GM12878 (cell line): ENCODE data around the gene IER3.

Experiments used
- ASH2L ChIP-seq: fragments of 300-600, 200-600 bp; sonication (generic); IDR thresholded peaks from 2 replicates; pipeline ENCODE4 v1.6.1; 2017; ENCODE audit warnings: low read depth, mild to moderate bottlenecking, borderline replicate concordance
- EP300 ChIP-seq, 2 experiments: fragments of 150-350 bp in 1 of 2; IDR thresholded peaks; 2 replicates each; pipeline ENCODE4 v1.6.1; 2011 to 2012; ENCODE audit warnings: low read depth in 2 of 2, low read length in 2 of 2, borderline replicate concordance in 1 of 2, improper control_type of control experiment in 1 of 2, inconsistent platforms in 1 of 2; ENCODE audit not compliant: control insufficient read depth in 1 of 2
- HDGF ChIP-seq: fragments of 450-650 bp; IDR thresholded peaks from 2 replicates; pipeline ENCODE4 v1.6.1; 2016; ENCODE audit warnings: antibody characterized with exemption
- NFIC ChIP-seq: IDR thresholded peaks from 2 replicates; pipeline ENCODE4 v1.6.1; 2012; ENCODE audit warnings: low read depth, mild to moderate bottlenecking, inconsistent platforms, low read length, moderate library complexity
- POLR2A ChIP-seq: IDR thresholded peaks from 2 replicates; pipeline ENCODE4 v1.6.1; 2011; ENCODE audit warnings: low read depth, mild to moderate bottlenecking, low read length
- STAT1 ChIP-seq: fragments of 450-650 bp; conservative IDR thresholded peaks from 2 replicates; pipeline ENCODE4 v1.6.1; 2014; ENCODE audit warnings: antibody characterized with exemption, mild to moderate bottlenecking
- TF ChIP-seq, protein P1 (sequence below): fragments of 450-650 bp; IDR thresholded peaks from 2 replicates; pipeline ENCODE4 v1.6.1; 2017; ENCODE audit warnings: mild to moderate bottlenecking
- TF ChIP-seq, protein P2 (sequence below), 3 experiments: IDR thresholded peaks in 2 of 3; conservative IDR thresholded peaks in 1 of 3; 2 replicates each; pipeline ENCODE4 v1.5.1; 2011; ENCODE audit warnings: low read depth in 3 of 3, low read length in 3 of 3, mild to moderate bottlenecking in 3 of 3, control low read depth in 2 of 3, moderate library complexity in 2 of 3, inconsistent platforms in 1 of 3, mixed read lengths in 1 of 3; ENCODE audit not compliant: control insufficient read depth in 2 of 3, insufficient read depth in 1 of 3; ENCODE audit errors: extremely low read depth in 1 of 3
- TF ChIP-seq, protein P3 (sequence below): IDR thresholded peaks from 2 replicates; pipeline ENCODE4 v1.6.1; 2012; ENCODE audit warnings: mild to moderate bottlenecking, low read depth, low read length
- TF ChIP-seq, protein P4 (sequence below): IDR thresholded peaks from 2 replicates; pipeline ENCODE4 v1.6.1; 2011; ENCODE audit warnings: low read depth, mild to moderate bottlenecking, low read length, moderate library complexity, borderline replicate concordance; ENCODE audit errors: extremely low read depth

DNA sequence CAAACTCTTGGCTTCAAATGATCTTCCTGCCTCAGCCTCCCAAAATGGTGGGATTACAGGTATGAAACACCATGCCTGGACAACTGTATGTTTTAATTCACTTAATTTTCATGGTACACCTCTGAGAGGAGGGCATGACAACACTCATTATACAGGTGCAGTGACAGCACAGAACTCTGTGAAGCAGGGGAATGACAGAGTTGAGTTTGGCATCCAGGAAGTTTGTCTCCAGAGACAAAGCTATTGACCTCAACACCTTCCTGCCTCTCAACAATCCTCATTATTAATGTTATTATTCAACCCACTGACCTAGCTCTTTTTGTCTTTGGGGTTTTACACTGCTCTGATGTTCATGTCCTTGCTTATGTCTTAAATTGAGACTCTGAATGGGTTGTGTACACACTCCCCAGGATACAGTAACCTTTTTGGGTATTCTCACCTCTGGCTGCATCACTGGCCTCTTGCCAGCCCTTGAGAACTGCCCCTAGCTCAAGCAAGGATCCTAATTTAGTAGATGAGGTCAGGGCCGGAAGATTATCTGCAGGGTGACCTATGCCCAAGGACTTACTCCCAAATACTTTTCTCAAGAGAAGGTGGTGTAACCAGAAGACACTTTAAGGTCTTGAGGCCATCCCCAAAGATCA is 13.0 kb upstream of the IER3 start:
- TF ChIP-seq, protein P1, sequence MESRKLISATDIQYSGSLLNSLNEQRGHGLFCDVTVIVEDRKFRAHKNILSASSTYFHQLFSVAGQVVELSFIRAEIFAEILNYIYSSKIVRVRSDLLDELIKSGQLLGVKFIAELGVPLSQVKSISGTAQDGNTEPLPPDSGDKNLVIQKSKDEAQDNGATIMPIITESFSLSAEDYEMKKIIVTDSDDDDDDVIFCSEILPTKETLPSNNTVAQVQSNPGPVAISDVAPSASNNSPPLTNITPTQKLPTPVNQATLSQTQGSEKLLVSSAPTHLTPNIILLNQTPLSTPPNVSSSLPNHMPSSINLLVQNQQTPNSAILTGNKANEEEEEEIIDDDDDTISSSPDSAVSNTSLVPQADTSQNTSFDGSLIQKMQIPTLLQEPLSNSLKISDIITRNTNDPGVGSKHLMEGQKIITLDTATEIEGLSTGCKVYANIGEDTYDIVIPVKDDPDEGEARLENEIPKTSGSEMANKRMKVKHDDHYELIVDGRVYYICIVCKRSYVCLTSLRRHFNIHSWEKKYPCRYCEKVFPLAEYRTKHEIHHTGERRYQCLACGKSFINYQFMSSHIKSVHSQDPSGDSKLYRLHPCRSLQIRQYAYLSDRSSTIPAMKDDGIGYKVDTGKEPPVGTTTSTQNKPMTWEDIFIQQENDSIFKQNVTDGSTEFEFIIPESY, result no peak
- TF ChIP-seq NFIC, result no peak
- TF ChIP-seq EP300 (IDR thresholded peaks at IDR 0.05; ENCODE audit: borderline replicate concordance in 1 of 2, control insufficient read depth in 1 of 2, low read depth in 2 of 2, low read length in 2 of 2), result no peak
- no peak for TF ChIP-seq POLR2A
- no peak for TF ChIP-seq ASH2L
- TF ChIP-seq STAT1, result no peak
- TF ChIP-seq, protein P2, sequence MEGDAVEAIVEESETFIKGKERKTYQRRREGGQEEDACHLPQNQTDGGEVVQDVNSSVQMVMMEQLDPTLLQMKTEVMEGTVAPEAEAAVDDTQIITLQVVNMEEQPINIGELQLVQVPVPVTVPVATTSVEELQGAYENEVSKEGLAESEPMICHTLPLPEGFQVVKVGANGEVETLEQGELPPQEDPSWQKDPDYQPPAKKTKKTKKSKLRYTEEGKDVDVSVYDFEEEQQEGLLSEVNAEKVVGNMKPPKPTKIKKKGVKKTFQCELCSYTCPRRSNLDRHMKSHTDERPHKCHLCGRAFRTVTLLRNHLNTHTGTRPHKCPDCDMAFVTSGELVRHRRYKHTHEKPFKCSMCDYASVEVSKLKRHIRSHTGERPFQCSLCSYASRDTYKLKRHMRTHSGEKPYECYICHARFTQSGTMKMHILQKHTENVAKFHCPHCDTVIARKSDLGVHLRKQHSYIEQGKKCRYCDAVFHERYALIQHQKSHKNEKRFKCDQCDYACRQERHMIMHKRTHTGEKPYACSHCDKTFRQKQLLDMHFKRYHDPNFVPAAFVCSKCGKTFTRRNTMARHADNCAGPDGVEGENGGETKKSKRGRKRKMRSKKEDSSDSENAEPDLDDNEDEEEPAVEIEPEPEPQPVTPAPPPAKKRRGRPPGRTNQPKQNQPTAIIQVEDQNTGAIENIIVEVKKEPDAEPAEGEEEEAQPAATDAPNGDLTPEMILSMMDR (IDR thresholded peaks at IDR 0.05 in 2 of 3, conservative IDR thresholded peaks at IDR 0.05 in 1 of 3; ENCODE audit: control insufficient read depth in 2 of 3, extremely low read depth in 1 of 3, insufficient read depth in 1 of 3, low read depth in 3 of 3, low read length in 3 of 3), result no peak
- no peak for TF ChIP-seq HDGF
- TF ChIP-seq, protein P3, sequence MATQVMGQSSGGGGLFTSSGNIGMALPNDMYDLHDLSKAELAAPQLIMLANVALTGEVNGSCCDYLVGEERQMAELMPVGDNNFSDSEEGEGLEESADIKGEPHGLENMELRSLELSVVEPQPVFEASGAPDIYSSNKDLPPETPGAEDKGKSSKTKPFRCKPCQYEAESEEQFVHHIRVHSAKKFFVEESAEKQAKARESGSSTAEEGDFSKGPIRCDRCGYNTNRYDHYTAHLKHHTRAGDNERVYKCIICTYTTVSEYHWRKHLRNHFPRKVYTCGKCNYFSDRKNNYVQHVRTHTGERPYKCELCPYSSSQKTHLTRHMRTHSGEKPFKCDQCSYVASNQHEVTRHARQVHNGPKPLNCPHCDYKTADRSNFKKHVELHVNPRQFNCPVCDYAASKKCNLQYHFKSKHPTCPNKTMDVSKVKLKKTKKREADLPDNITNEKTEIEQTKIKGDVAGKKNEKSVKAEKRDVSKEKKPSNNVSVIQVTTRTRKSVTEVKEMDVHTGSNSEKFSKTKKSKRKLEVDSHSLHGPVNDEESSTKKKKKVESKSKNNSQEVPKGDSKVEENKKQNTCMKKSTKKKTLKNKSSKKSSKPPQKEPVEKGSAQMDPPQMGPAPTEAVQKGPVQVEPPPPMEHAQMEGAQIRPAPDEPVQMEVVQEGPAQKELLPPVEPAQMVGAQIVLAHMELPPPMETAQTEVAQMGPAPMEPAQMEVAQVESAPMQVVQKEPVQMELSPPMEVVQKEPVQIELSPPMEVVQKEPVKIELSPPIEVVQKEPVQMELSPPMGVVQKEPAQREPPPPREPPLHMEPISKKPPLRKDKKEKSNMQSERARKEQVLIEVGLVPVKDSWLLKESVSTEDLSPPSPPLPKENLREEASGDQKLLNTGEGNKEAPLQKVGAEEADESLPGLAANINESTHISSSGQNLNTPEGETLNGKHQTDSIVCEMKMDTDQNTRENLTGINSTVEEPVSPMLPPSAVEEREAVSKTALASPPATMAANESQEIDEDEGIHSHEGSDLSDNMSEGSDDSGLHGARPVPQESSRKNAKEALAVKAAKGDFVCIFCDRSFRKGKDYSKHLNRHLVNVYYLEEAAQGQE, result no peak
- TF ChIP-seq, protein P4, sequence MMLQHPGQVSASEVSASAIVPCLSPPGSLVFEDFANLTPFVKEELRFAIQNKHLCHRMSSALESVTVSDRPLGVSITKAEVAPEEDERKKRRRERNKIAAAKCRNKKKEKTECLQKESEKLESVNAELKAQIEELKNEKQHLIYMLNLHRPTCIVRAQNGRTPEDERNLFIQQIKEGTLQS, result no peak
